H1 (cell line): Measurements from ENCODE around the gene PNMA1. TPM values are rescaled to one million over a fixed set of nuclear protein-coding genes. Genes with fewer than 3 reads are reported as not detected.

Source experiments
- CTCF ChIA-PET: fragments of 300-600 bp; sonication (Branson Sonifier 250); formaldehyde crosslinking; loops from one replicate; lab custom pipeline; 2021; ENCODE audit not compliant: partially characterized antibody; lab: Charles Lee
- POLR2A ChIA-PET: fragments of 300-600 bp; sonication (Branson Sonifier 250); formaldehyde crosslinking; loops from one replicate; lab custom pipeline; 2021; ENCODE audit warnings: inconsistent platforms; ENCODE audit not compliant: partially characterized antibody; lab: Charles Lee
- DNase-seq, 2 experiments: peaks; one replicate each; pipeline versions ENCODE4 v3.0.0 to v3.0.0-alpha.2; 2010 to 2022; ENCODE audit warnings: low spot score in 2 of 2, low read depth in 1 of 2, mixed read lengths in 1 of 2
- FAIRE-seq: peaks from 2 replicates; lab custom pipeline; 2011; peaks lifted over from hg19 to GRCh38; lab: Jason Lieb, UNC
- H2AFZ ChIP-seq: 2 replicates; pipeline ENCODE4 v1.8.1; 2012; ENCODE audit warnings: low read length, inconsistent platforms
- H2AK5ac ChIP-seq: 2 replicates; pipeline ENCODE4 v1.6.1; 2013; ENCODE audit warnings: low read depth, low read length
- H2BK120ac ChIP-seq: replicated peaks from 2 replicates; pipeline ENCODE3; 2013; ENCODE audit warnings: low read depth, low read length, inconsistent platforms
- H2BK12ac ChIP-seq: 2 replicates; pipeline ENCODE4 v1.6.1; 2013; ENCODE audit warnings: low read depth, low read length
- H2BK15ac ChIP-seq: 2 replicates; pipeline ENCODE4 v1.6.1; 2013; ENCODE audit warnings: low read length
- H2BK20ac ChIP-seq: 2 replicates; pipeline ENCODE4 v1.6.1; 2013; ENCODE audit warnings: low read length
- H2BK5ac ChIP-seq: 2 replicates; pipeline ENCODE4 v1.6.1; 2013; ENCODE audit warnings: low read depth, low read length
- H3K14ac ChIP-seq: 2 replicates; pipeline ENCODE4 v1.6.1; 2013; ENCODE audit warnings: inconsistent platforms; ENCODE audit not compliant: insufficient read length
- H3K18ac ChIP-seq: 2 replicates; pipeline ENCODE4 v1.6.1; 2013; ENCODE audit warnings: low read length; ENCODE audit errors: extremely low read depth
- H3K23ac ChIP-seq: 2 replicates; pipeline ENCODE4 v1.6.1; 2013; ENCODE audit warnings: inconsistent platforms; ENCODE audit not compliant: insufficient read length
- H3K23me2 ChIP-seq: 2 replicates; pipeline ENCODE4 v1.6.1; 2013; ENCODE audit warnings: low read depth, low read length
- H3K27ac ChIP-seq: 2 replicates; pipeline ENCODE4 v1.6.1; 2011; ENCODE audit warnings: low read depth, low read length, inconsistent platforms
- H3K27me3 ChIP-seq, 4 experiments: replicated peaks in 1 of 4; 1 replicate in 1 of 4; 2 replicates in 3 of 4; pipeline versions ENCODE4 v1.6.1 to v1.8.1; 2011 to 2013; ENCODE audit warnings: low read length in 3 of 4, mild to moderate bottlenecking in 3 of 4, inconsistent platforms in 2 of 4, mixed read lengths in 2 of 4, moderate library complexity in 1 of 4; ENCODE audit not compliant: control insufficient read depth in 3 of 4, insufficient read depth in 3 of 4; ENCODE audit errors: extremely low read depth in 1 of 4
- H3K36me3 ChIP-seq, 4 experiments: 2 replicates each; pipeline versions ENCODE4 v1.6.1 to v1.8.1; 2011 to 2013; ENCODE audit warnings: mild to moderate bottlenecking in 4 of 4, low read length in 3 of 4, moderate library complexity in 2 of 4, control low read depth in 1 of 4, inconsistent platforms in 1 of 4; ENCODE audit not compliant: insufficient read depth in 4 of 4, control insufficient read depth in 2 of 4
- H3K4ac ChIP-seq: replicated peaks from 2 replicates; pipeline ENCODE3; 2013; ENCODE audit warnings: low read length, low read depth, mixed read lengths, inconsistent platforms; ENCODE audit not compliant: insufficient read length
- H3K4me1 ChIP-seq, 4 experiments: replicated peaks in 1 of 4; 1 replicate in 1 of 4; 2 replicates in 3 of 4; pipeline versions ENCODE4 v1.6.1 to v1.8.1; 2011 to 2013; ENCODE audit warnings: low read length in 3 of 4, inconsistent platforms in 2 of 4, mixed read lengths in 1 of 4; ENCODE audit not compliant: insufficient read depth in 4 of 4, control insufficient read depth in 3 of 4
- H3K4me2 ChIP-seq, 2 experiments: 2 replicates each; pipeline versions ENCODE4 v1.6.1 to v1.8.1; 2011 to 2013; ENCODE audit warnings: low read depth in 2 of 2, low read length in 2 of 2, control low read depth in 1 of 2, inconsistent platforms in 1 of 2, mild to moderate bottlenecking in 1 of 2; ENCODE audit not compliant: insufficient read depth in 1 of 2
- H3K4me3 ChIP-seq, 4 experiments: fragments of 200-600, 300-600 bp in 1 of 4; sonication (generic), shearing (Covaris generic), sonication (Bioruptor Twin) in 1 of 4; 2 replicates each; pipeline versions ENCODE4 v1.5.1 to v1.8.1; 2011 to 2016; ENCODE audit warnings: low read length in 4 of 4, low read depth in 3 of 4, control low read depth in 2 of 4, inconsistent platforms in 2 of 4, mild to moderate bottlenecking in 2 of 4, mixed read lengths in 1 of 4, moderate library complexity in 1 of 4; ENCODE audit not compliant: insufficient read depth in 2 of 4; ENCODE audit errors: extremely low read depth in 1 of 4
- H3K56ac ChIP-seq: replicated peaks from 2 replicates; pipeline ENCODE3; 2013; ENCODE audit warnings: low read depth, mild to moderate bottlenecking, mixed read lengths, low read length, inconsistent platforms; ENCODE audit not compliant: insufficient read length
- H3K79me1 ChIP-seq: 2 replicates; pipeline ENCODE4 v1.6.1; 2013; ENCODE audit warnings: low read depth, low read length, control low read depth
- H3K79me2 ChIP-seq, 2 experiments: 2 replicates each; pipeline versions ENCODE4 v1.6.1 to v1.8.1; 2012 to 2013; ENCODE audit warnings: low read length in 2 of 2, mild to moderate bottlenecking in 2 of 2, inconsistent platforms in 1 of 2; ENCODE audit not compliant: insufficient read depth in 2 of 2, control insufficient read depth in 1 of 2
- H3K9ac ChIP-seq, 4 experiments: replicated peaks in 1 of 4; 1 replicate in 1 of 4; 2 replicates in 3 of 4; pipeline versions ENCODE4 v1.6.1 to v1.8.1; 2011 to 2013; ENCODE audit warnings: low read depth in 3 of 4, low read length in 3 of 4, control low read depth in 2 of 4, mild to moderate bottlenecking in 2 of 4, moderate library complexity in 2 of 4, inconsistent platforms in 1 of 4; ENCODE audit errors: extremely low read depth in 1 of 4
- H3K9me3 ChIP-seq, 2 experiments: 2 replicates each; pipeline versions ENCODE4 v1.6.1 to v1.8.1; 2012 to 2013; ENCODE audit warnings: mild to moderate bottlenecking in 2 of 2, moderate library complexity in 2 of 2, control low read depth in 1 of 2, inconsistent platforms in 1 of 2, low read depth in 1 of 2, low read length in 1 of 2, mixed read lengths in 1 of 2; ENCODE audit not compliant: insufficient read depth in 2 of 2
- H4K20me1 ChIP-seq, 2 experiments: replicated peaks in 1 of 2; 2 replicates each; pipeline versions ENCODE3 to v1.8.1; 2011 to 2013; ENCODE audit warnings: inconsistent platforms in 2 of 2, low read length in 2 of 2, mild to moderate bottlenecking in 1 of 2; ENCODE audit not compliant: insufficient read depth in 2 of 2, control insufficient read depth in 1 of 2
- H4K5ac ChIP-seq: 2 replicates; pipeline ENCODE4 v1.6.1; 2013; ENCODE audit warnings: low read length, low read depth, mixed read lengths, inconsistent platforms; ENCODE audit not compliant: insufficient read length
- H4K8ac ChIP-seq: 2 replicates; pipeline ENCODE4 v1.8.0; 2013; ENCODE audit warnings: mild to moderate bottlenecking, moderate library complexity, low read length, inconsistent platforms; ENCODE audit not compliant: insufficient read depth; ENCODE audit errors: extremely low read depth
- H4K91ac ChIP-seq: replicated peaks from 2 replicates; pipeline ENCODE3; 2013; ENCODE audit warnings: low read length, mixed read lengths, inconsistent platforms; ENCODE audit not compliant: insufficient read length
- EGR1 ChIP-seq: IDR thresholded peaks from 2 replicates; pipeline ENCODE4 v1.6.1; 2011; ENCODE audit warnings: low read depth, low read length, borderline replicate concordance
- JUND ChIP-seq: IDR thresholded peaks from 2 replicates; pipeline ENCODE4 v1.6.1; 2011; ENCODE audit warnings: mild to moderate bottlenecking, improper control_type of control experiment, low read length
- KDM4A ChIP-seq: IDR thresholded peaks from one replicate; pipeline ENCODE4 v1.7.1; 2012; ENCODE audit warnings: low read depth, mild to moderate bottlenecking, moderate library complexity, low read length, inconsistent platforms; ENCODE audit not compliant: severe bottlenecking
- POLR2AphosphoS5 ChIP-seq: IDR thresholded peaks from 2 replicates; pipeline ENCODE4 v1.6.1; 2011; ENCODE audit warnings: low read depth, low read length
- SIRT6 ChIP-seq: IDR thresholded peaks from one replicate; pipeline ENCODE4 v1.7.1; 2012; ENCODE audit warnings: low read length, inconsistent platforms
- SRF ChIP-seq: IDR thresholded peaks from 2 replicates; pipeline ENCODE4 v1.6.1; 2011; ENCODE audit warnings: mild to moderate bottlenecking, low read depth, low read length, moderate library complexity
- TBP ChIP-seq: IDR thresholded peaks from 2 replicates; pipeline ENCODE4 v1.6.1; 2011; ENCODE audit warnings: low read depth, low read length, improper control_type of control experiment
- ZNF274 ChIP-seq: IDR thresholded peaks from 2 replicates; pipeline ENCODE4 v1.7.0; 2012; ENCODE audit warnings: low read length, borderline replicate concordance; ENCODE audit errors: extremely low read depth
- polyA plus RNA-seq, 7 experiments: library from polyadenylated mRNA; depleted of rRNA in 3 of 7; stranded (reverse) in 5 of 7; unstranded in 2 of 7; fragments of >200 nt in 5 of 7; fragments of 200-250 nt in 2 of 7; gene quantifications; 1 replicate in 5 of 7; 2 replicates in 1 of 7; 4 replicates in 1 of 7; pipeline versions ENCODE4 v1.2.1 to v1.2.3, GENCODE V29; 2011 to 2013; ENCODE audit warnings: missing spikeins in 2 of 7, mixed read lengths in 2 of 7
- total RNA-seq: library from RNA; stranded (reverse); fragmentation: NEBNext Ultra II Directional; extraction: Animal tissue kit (Norgen Biotek cat#: 25700); gene quantifications from 2 replicates; pipeline ENCODE4 v1.2.1, GENCODE V29; 2021

The PNMA1 gene
- total and polyA plus RNA-seq, 2 of the 8 experiments (the other 6 are each of a cell fraction or from before 2014, with no cell fraction given) = 15.8 to 52.7 TPM

DNA sequence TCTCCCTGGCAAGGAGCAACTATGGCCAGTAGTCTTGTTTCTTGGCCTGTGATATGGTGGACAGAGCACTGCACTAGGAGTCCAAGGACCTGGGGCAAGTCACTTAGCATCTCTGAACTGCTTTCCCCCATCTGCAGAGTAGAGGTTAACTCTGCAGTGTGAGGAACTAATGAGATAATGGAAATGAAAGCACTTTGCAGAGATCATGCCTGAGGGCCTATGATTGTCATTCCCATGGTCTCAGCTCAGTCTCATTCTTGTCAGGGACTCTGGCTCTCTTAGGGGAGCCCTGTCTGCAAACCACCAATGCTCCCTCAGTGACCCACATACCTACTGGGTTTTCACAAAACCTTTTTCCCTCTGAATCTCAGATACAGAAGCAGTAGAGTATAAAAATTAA, 6.5 kb upstream of the PNMA1 start:
- CTCF ChIA-PET = interaction anchor here (0.5 to 1.6 kb wide), 6 partner anchors 8 to 818 kb away, joined by 3 to 10 read pairs (median 3); no protein-coding TSS in a partner anchor
- Histone ChIP-seq H3K27ac (no peak overlapping the region), H3K9me3 (no peaks in the 10 kb centered on the region), H3K56ac (no peak overlapping the region), H3K79me1 (peaks cover 2% of the 10 kb centered on the region; the same call in 1 of the 2 replicates), H2BK12ac (peak overlapping the region; percentile 29; the same call in 1 of the 2 replicates), H2AK5ac (no peak overlapping the region; the same call in 1 of the 2 replicates), H4K5ac (no peak overlapping the region), H3K4me1 (peaks cover 15 to 28% (median 22%) of the 10 kb centered on the region in 4 experiments), H3K79me2 (no peaks in the 10 kb centered on the region), H2BK120ac (peak overlapping the region; percentile 9), H3K9ac (no peak overlapping the region), H3K4ac (no peak overlapping the region), H4K91ac (no peak overlapping the region), H2BK5ac (no peak overlapping the region; the same call in 1 of the 2 replicates), H3K23ac (no peak overlapping the region), H3K23me2 (peaks cover 12% of the 10 kb centered on the region), H3K27me3 (peaks cover 0 to 3% (median 2%) of the 10 kb centered on the region in 4 experiments; a peak in 1 of 7 replicates), H2BK15ac (peak overlapping the region; percentile 76; the same call in 1 of the 2 replicates), H2BK20ac (0 out of 2 replicates have a peak overlapping the region, but pooled peaks have one; percentile 9), H3K4me2 (no peak overlapping the region; a peak in 2 of 4 replicates)
- POLR2A ChIA-PET = interaction anchor here (0.6 to 3.4 kb wide), 4 partner anchors 10 to 83 kb away, joined by 3 to 11 read pairs (median 4); no protein-coding TSS in a partner anchor
- no peak for DNase-seq
- FAIRE-seq = no peak
- TF ChIP-seq POLR2AphosphoS5 = no peak
- no peak for TF ChIP-seq TBP
- no peak for TF ChIP-seq JUND
- TF ChIP-seq SIRT6 = no peak
- TF ChIP-seq EGR1 = no peak
- no peak for TF ChIP-seq SRF
- TF ChIP-seq ZNF274 = no peak
- TF ChIP-seq KDM4A = no peak
- TF ChIP-seq, all 59 proteins: peak for 0
- no peak overlapping the region for H3K14ac ChIP-seq
- H3K18ac ChIP-seq = no peak overlapping the region
- H4K8ac ChIP-seq = no peak overlapping the region
- peaks cover 1 to 4% of the 10 kb centered on the region in 2 experiments for H4K20me1 ChIP-seq
- H2AFZ ChIP-seq = no peak overlapping the region
- H3K4me3 ChIP-seq = no peak overlapping the region
- H3K36me3 ChIP-seq = peaks cover 0 to 6% (median 0%) of the 10 kb centered on the region in 4 experiments; a peak in 1 of 8 replicates
